GM19463 (cell line): ENCODE measurements around the gene MEOX1.

ENCODE experiments used
- ATAC-seq: cut with Tn5 transposase; IDR thresholded peaks from one replicate; pipeline ENCODE4 v1.9.1; 2021; ENCODE audit warnings: mild to moderate bottlenecking, moderate library complexity; ENCODE audit not compliant: unreplicated experiment

The MEOX1 gene

DNA sequence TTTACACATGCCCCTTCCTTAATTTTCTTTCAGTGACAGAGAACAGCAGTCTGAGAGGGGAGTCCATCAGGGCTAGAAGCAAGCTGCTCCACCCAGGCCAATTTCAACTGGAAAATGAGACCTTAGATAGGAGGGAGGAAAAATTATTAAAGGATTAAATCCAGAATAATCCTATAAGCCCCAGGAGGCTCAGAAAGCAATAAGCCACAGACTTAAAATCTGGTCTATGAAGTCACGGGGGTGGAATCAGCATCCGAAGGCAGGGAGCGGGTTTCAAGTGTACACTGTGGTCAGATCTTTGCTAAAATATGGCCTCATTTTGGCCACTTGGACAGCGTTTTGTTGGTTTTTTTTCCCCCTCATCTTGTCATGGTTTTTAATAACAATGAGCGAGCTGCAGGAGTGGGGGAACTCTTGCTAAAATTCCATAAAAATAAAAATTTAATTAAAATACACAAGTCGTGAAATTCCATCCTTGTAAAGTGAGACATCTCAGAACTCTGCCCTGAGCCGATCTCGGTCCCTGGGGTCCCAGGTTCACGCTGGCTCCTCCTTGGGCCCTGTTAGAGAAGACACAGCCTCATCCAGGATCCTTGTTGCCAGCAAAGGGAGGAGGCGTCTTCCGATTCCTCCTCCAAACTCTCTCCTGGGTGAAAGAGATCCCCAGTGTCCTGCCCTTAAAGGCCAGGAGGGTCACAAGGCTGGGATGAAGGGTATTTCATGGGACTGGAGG is 63.9 kb downstream of the MEOX1 start:
- ATAC-seq: no peak

DNA sequence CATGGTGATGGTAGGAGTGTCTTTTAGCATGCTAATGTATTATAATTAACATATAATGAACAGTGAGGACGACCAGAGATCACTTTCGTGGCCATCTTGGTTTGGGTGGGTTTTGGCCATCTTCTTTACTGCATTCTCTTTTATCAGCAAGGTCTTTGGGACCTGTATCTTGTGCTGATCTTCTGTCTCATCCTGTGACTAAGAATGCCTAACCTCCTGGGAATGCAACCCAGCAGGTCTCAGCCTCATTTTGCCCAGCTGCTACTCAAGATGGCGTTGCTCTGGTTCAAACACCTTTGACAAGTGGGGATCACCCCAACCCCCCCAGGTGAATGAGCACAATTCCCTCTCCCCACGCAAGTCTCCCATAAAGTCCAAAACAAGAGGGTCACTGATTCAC is 66.3 kb downstream of the MEOX1 start:
- no peak for ATAC-seq

DNA sequence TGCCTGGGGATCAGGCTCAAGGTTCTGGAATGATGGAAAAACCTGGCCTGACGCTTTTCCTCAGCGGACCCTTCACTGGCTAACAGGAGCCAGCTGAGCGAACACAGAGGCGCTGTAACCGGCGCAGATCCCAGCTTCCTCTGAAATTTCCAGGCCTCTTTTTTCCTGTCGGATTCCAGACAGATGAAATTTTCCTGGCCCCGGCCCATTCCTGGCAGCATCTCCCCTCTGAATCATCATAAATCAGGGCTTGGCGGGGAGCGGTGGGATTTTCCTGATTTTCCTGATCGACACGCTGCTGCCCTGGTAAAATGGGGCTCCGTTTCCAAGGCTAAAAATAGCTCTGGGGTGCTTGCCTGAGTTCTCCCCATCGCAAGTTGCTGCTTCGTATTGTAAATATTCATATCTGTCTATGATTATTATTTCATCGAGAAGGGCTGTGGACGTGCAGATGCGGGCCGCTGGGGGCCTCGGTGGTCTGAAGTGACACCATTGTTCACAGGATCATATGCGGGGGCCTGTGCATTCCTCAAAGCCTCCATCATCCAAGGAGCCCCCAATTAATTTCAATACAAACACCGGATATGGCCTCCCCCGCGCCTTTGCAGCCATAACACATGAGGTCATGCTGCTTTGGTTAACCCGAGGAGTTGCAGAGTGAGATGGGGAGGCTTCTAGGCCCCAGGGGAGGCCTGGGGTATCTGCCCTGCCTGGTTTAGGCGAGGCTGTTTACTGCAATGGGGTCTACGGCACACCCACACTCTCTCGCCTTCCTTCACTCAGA is 69.8 kb downstream of the MEOX1 start:
- no peak for ATAC-seq

DNA sequence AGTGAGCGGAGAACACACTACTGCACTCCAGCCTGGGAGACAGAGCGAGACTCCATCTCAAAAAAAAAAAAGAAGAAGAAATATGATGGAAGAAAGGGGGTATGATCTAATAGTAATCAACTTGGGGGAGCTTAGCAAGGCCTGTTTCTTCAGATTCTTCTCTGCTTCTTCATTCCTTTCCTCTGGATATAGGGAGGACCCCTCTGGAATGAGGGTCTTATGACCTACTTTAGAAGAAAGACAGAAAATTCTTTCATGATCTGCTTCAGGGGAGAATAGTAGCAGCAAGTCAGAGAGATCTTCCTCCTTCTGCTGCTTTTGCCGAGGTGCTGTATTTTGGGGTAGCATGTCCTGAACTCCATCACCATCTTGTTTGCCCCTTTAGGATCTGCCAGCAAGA is 70.7 kb downstream of the MEOX1 start:
- ATAC-seq: no peak
